AG04450 (cell line): Measurements from ENCODE around the gene CREB5. TPM values are rescaled to one million over a fixed set of nuclear protein-coding genes. Genes with fewer than 3 reads are reported as not detected.

Experiments
- CTCF ChIA-PET: fragments of 300-600, 350-600 bp; formaldehyde crosslinking; extraction: SDS; loops from one replicate; lab custom pipeline; 2022; ENCODE audit warnings: antibody characterized with exemption, inconsistent platforms; lab: Charles Lee
- POLR2A ChIA-PET: fragments of 350-600 bp; formaldehyde crosslinking; extraction: SDS; loops from one replicate; lab custom pipeline; 2021; ENCODE audit warnings: antibody characterized with exemption, inconsistent platforms; lab: Yijun Ruan, JAX
- DNase-seq: peaks from one replicate; pipeline ENCODE4 v3.0.0-alpha.2; 2011; ENCODE audit warnings: low read depth, low spot score
- H3K27ac ChIP-seq: one replicate; pipeline ENCODE4 v1.5.1; 2012; ENCODE audit warnings: low read depth, low read length, control low read depth
- H3K27me3 ChIP-seq: one replicate; pipeline ENCODE4 v1.6.0; 2012; ENCODE audit warnings: low read length; ENCODE audit not compliant: control insufficient read depth, insufficient read depth
- H3K4me3 ChIP-seq: 2 replicates; pipeline ENCODE4 v1.5.1; 2011; ENCODE audit warnings: mild to moderate bottlenecking, low read depth, low read length, control low read depth
- H3K9me3 ChIP-seq: 2 replicates; pipeline ENCODE4 v1.5.1; 2012; ENCODE audit warnings: low read length; ENCODE audit not compliant: control insufficient read depth, insufficient read depth
- polyA plus RNA-seq: library from polyadenylated mRNA; depleted of rRNA; stranded (reverse); fragments of >200 nt; gene quantifications from 2 replicates; pipeline ENCODE4 v1.2.3, GENCODE V29; 2011
- TF ChIP-seq, protein P1 (sequence below): IDR thresholded peaks from 2 replicates; pipeline ENCODE4 v1.5.1; 2011; ENCODE audit warnings: low read depth, low read length, control low read depth, inconsistent platforms

Gene CREB5
- polyA plus RNA-seq, 1 experiment = 22.1 TPM

- CTCF ChIA-PET = interaction anchor here (0.6 to 1.5 kb wide), 4 partner anchors 43 to 1753 kb away, joined by 3 to 7 read pairs (median 3); no protein-coding TSS in a partner anchor
Measured at GRCh38 chr7:28435152-28435551, 22.8 kb downstream of the CREB5 start.

GRCh38 chr7:28435732-28436378, 23.5 kb downstream of the CREB5 start:
- Histone ChIP-seq H3K27ac (no peak overlapping the region), H3K4me3 (no peak overlapping the region), H3K9me3 (no peaks in the 10 kb centered on the region), H3K27me3 (no peaks in the 10 kb centered on the region)
- ChIA-PET CTCF (interaction anchor here (0.6 to 1.5 kb wide), 4 partner anchors 42 to 1753 kb away, joined by 3 to 7 read pairs (median 3); no protein-coding TSS in a partner anchor), POLR2A (no interaction called here)
- TF ChIP-seq, protein P1, sequence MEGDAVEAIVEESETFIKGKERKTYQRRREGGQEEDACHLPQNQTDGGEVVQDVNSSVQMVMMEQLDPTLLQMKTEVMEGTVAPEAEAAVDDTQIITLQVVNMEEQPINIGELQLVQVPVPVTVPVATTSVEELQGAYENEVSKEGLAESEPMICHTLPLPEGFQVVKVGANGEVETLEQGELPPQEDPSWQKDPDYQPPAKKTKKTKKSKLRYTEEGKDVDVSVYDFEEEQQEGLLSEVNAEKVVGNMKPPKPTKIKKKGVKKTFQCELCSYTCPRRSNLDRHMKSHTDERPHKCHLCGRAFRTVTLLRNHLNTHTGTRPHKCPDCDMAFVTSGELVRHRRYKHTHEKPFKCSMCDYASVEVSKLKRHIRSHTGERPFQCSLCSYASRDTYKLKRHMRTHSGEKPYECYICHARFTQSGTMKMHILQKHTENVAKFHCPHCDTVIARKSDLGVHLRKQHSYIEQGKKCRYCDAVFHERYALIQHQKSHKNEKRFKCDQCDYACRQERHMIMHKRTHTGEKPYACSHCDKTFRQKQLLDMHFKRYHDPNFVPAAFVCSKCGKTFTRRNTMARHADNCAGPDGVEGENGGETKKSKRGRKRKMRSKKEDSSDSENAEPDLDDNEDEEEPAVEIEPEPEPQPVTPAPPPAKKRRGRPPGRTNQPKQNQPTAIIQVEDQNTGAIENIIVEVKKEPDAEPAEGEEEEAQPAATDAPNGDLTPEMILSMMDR = no peak
- DNase-seq = no peak

More at GRCh38 chr7:28435152-28435551, 22.8 kb downstream of the CREB5 start:
- POLR2A ChIA-PET = no interaction called here
- TF ChIP-seq, protein P1 = no peak
- H3K27ac ChIP-seq = no peak overlapping the region
- no peak for DNase-seq
- no peaks in the 10 kb centered on the region for H3K27me3 ChIP-seq
- no peaks in the 10 kb centered on the region for H3K9me3 ChIP-seq
- H3K4me3 ChIP-seq = no peak overlapping the region

GRCh38 chr7:28440055-28440601, 27.8 kb downstream of the CREB5 start:
- TF ChIP-seq, protein P1 = no peak
- DNase-seq = no peak
- ChIA-PET POLR2A (no interaction called here), CTCF (no interaction called here)
- no peak overlapping the region for H3K4me3 ChIP-seq
- no peaks in the 10 kb centered on the region for H3K27me3 ChIP-seq
- H3K27ac ChIP-seq = no peak overlapping the region
- no peaks in the 10 kb centered on the region for H3K9me3 ChIP-seq

DNA sequence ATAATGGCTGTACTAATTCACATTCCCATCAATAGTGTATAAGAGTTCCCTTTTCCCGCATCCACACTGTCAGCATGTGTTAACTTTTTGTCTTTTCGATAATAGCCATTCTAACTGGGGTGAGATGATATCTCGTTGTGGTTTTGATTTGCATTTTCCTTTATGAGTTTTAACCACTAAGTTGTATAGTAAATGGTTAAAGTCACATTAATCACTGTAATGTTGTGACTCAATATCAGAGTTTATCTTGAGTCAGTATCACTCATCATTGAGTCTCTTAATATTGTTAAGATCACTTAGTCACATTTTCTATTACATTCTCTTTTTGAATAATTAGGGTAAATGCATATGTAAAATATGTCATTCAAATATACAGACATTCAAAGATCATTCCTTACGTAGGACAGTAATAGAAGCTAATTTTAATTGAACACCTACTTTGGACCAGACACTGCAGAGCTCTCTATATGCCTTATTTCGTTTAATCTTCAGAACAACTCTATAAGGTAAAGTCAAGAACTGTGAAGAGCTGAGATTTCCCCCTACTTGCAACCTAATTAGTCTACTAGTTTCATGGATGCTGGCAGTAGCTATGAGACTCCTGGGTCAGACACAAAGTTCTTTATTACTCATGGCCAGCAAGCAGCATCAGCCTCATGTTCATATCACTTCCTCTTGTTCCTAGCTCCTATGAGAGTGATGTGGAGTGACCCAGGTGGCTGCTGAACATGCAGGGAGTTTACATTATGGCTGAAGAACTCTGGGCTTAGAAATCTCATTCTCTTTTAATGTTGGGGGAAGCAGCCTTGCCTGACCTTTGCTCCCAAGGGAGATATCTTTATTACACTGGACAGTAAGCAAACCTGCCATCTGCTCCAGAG, 30.5 kb downstream of the CREB5 start:
- DNase-seq = no peak
- Histone ChIP-seq H3K27ac (no peak overlapping the region), H3K4me3 (no peak overlapping the region), H3K27me3 (no peaks in the 10 kb centered on the region), H3K9me3 (no peaks in the 10 kb centered on the region)
- POLR2A ChIA-PET = no interaction called here
- CTCF ChIA-PET = no interaction called here
- TF ChIP-seq, protein P1 = no peak
